A673 (cell line): ENCODE results near the gene HMX1. TPM values are rescaled to one million over a fixed set of nuclear protein-coding genes. Genes with fewer than 3 reads are reported as not detected.

ENCODE experiments used
- BruUV-seq: library from RNA; stranded (reverse); fragments of 400-500 nt; replicated peaks from 2 replicates; lab custom pipeline; 2021; lab: Mats Ljungman, UMichigan
- CTCF ChIA-PET: fragments of 300-600 bp; sonication (Branson Sonifier 250); formaldehyde crosslinking; loops from one replicate; lab custom pipeline; 2022; ENCODE audit warnings: antibody characterized with exemption; lab: Charles Lee
- POLR2A ChIA-PET: fragments of 300-600 bp; sonication (Branson Sonifier 250); formaldehyde crosslinking; loops from one replicate; lab custom pipeline; 2022; ENCODE audit warnings: antibody characterized with exemption; ENCODE audit not compliant: low non-redundant PET; lab: Charles Lee
- DNase-seq: peaks from one replicate; pipeline ENCODE4 v3.0.0-alpha.2; 2015; ENCODE audit warnings: low spot score
- H3K27ac ChIP-seq: fragments of 200-600 bp; sonication (generic); 2 replicates; pipeline ENCODE4 v1.5.1; 2016; ENCODE audit warnings: mixed run types, low read depth, mild to moderate bottlenecking, mixed read lengths, antibody characterized with exemption, low read length; ENCODE audit not compliant: poor library complexity, severe bottlenecking
- H3K27me3 ChIP-seq: fragments of 200-600 bp; sonication (generic); replicated peaks from 2 replicates; pipeline ENCODE4 v1.6.1; 2017; ENCODE audit warnings: mixed run types, low read depth, mild to moderate bottlenecking, mixed read lengths, antibody characterized with exemption, low read length; ENCODE audit not compliant: insufficient read depth, poor library complexity
- H3K36me3 ChIP-seq: fragments of 200-600 bp; sonication (generic); 2 replicates; pipeline ENCODE4 v1.6.1; 2016; ENCODE audit warnings: mixed run types, mild to moderate bottlenecking, mixed read lengths, antibody characterized with exemption, low read length; ENCODE audit not compliant: insufficient read depth, poor library complexity, severe bottlenecking
- H3K4me1 ChIP-seq: fragments of 200-600 bp; sonication (generic); 2 replicates; pipeline ENCODE4 v1.6.1; 2017; ENCODE audit warnings: mixed run types, mild to moderate bottlenecking, mixed read lengths, antibody characterized with exemption, low read length; ENCODE audit not compliant: insufficient read depth, poor library complexity, severe bottlenecking
- H3K4me3 ChIP-seq: fragments of 200-600 bp; sonication (generic); 2 replicates; pipeline ENCODE4 v1.5.1; 2016; ENCODE audit warnings: low read depth, mixed run types, mild to moderate bottlenecking, mixed read lengths, low read length; ENCODE audit not compliant: poor library complexity, severe bottlenecking
- H3K9me3 ChIP-seq: fragments of 200-600 bp; sonication (generic); 2 replicates; pipeline ENCODE4 v1.6.1; 2016; ENCODE audit warnings: mixed run types, low read depth, mild to moderate bottlenecking, mixed read lengths, antibody characterized with exemption, low read length; ENCODE audit not compliant: poor library complexity, severe bottlenecking
- CTCF ChIP-seq: fragments of 300-800, 200-600 bp; sonication (generic); conservative IDR thresholded peaks from 2 replicates; pipeline ENCODE4 v1.5.1; 2017; ENCODE audit warnings: low read depth, mild to moderate bottlenecking, antibody characterized with exemption, low read length, moderate library complexity, mixed read lengths
- EZH2 ChIP-seq: fragments of 200-600 bp; sonication (generic); IDR thresholded peaks from 2 replicates; pipeline ENCODE4 v1.6.1; 2017; ENCODE audit warnings: borderline replicate concordance, low read depth, mild to moderate bottlenecking, mixed read lengths, antibody characterized with exemption, low read length; ENCODE audit not compliant: poor library complexity, severe bottlenecking
- intact Hi-C: fragments of 100-400 bp; cut with micrococcal nuclease; formaldehyde crosslinking; loops from one replicate; pipeline ENCODE4 v1.10.0; 2022; ENCODE audit not compliant: unreplicated experiment
- total RNA-seq: library from RNA; stranded (reverse); gene quantifications from 2 replicates; pipeline ENCODE4 v1.2.3, GENCODE V29; 2021

HMX1 gene
- total RNA-seq, 1 experiment from 2014 or later = 0.26 TPM

DNA sequence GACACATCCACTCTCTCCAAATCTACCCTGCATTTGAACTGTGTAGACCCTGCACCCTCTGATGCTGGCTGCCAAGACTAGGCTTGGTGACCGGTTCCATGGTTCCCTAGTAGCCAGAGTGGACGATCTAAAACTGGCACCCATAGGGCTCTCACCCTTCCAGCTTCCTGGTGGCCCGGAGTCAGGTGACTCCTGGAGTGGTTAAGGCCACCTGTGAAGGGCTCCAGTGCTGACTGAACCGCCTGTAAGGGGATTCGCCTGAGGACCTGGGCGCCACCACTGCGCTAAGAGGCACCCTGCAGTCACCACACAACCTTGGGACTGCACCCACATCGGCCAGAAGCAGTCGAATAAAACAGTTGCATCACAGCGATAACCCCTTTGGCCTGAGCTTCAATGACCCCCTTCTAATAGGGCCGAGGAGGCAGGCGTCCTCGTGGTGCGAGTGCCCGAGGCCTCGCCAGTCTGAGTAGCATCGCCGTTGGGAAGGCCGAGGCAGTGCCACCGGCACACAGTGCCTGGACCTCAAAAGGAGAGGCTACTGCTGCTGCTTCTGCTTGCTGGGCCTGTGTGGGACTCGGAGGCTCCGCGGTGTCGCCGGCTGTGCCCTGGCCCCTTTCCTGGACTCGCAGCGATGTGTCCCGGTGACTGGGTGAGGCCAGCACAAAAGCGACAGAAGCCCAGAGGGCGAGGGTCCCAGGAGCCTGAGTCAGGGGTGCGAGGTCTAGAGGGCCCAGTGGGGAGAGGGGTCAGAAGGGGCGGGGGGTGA is 6.5 kb downstream of the HMX1 start:
- peaks cover 98% of the 10 kb centered on the region for H3K27me3 ChIP-seq
- no peak overlapping the region for H3K4me3 ChIP-seq
- H3K36me3 ChIP-seq = no peaks in the 10 kb centered on the region
- H3K4me1 ChIP-seq = no peaks in the 10 kb centered on the region
- H3K27ac ChIP-seq = no peak overlapping the region
- BruUV-seq = no TSS peak
- ChIA-PET CTCF (no interaction called here), POLR2A (no interaction called here)
- TF ChIP-seq CTCF = no peak
- no peak for TF ChIP-seq EZH2
- DNase-seq = no peak
- intact Hi-C loops = no loop called here
- no peaks in the 10 kb centered on the region for H3K9me3 ChIP-seq

- no peak overlapping the region for H3K4me3 ChIP-seq
- H3K27ac ChIP-seq = no peak overlapping the region
- TF ChIP-seq EZH2 (no peak), CTCF (no peak)
- CTCF ChIA-PET = no interaction called here
- intact Hi-C loops = no loop called here
- POLR2A ChIA-PET = interaction anchor here (0.6 kb wide), 1 partner anchor 99 kb away, joined by 3 read pairs; no protein-coding TSS in a partner anchor
- no TSS peak for BruUV-seq
- H3K36me3 ChIP-seq = no peaks in the 10 kb centered on the region
- H3K9me3 ChIP-seq = no peaks in the 10 kb centered on the region
- H3K27me3 ChIP-seq = peaks cover 98% of the 10 kb centered on the region
- H3K4me1 ChIP-seq = no peaks in the 10 kb centered on the region
- no peak for DNase-seq
These were observed 7.7 kb downstream of the HMX1 start for GRCh38 chr4:8863686-8864682.

- CTCF ChIA-PET = no interaction called here
- Histone ChIP-seq H3K4me1 (no peaks in the 10 kb centered on the region), H3K4me3 (no peak overlapping the region), H3K27ac (no peak overlapping the region), H3K27me3 (peaks cover 98% of the 10 kb centered on the region), H3K9me3 (no peaks in the 10 kb centered on the region), H3K36me3 (no peaks in the 10 kb centered on the region)
- intact Hi-C loops = no loop called here
- DNase-seq = no peak
- no peak for TF ChIP-seq EZH2
- TF ChIP-seq CTCF = no peak
- POLR2A ChIA-PET = no interaction called here
- BruUV-seq = no TSS peak
These were observed 8.6 kb downstream of the HMX1 start for GRCh38 chr4:8862800-8863685.
